Suprapubic skin (tissue), 4 donors: ENCODE measurements around the gene ZNF385D. TPM values are rescaled to one million over a fixed set of nuclear protein-coding genes. Genes with fewer than 3 reads are reported as not detected.

ENCODE experiments used
- DNase-seq, 2 donors: peaks; one replicate each; pipeline ENCODE4 v3.0.0-alpha.2; 2019; ENCODE audit warnings: low spot score in 2 of 2
- H3K27ac ChIP-seq: fragments of 200-600 bp; sonication (generic); one replicate; pipeline ENCODE4 v1.5.1; 2019
- H3K27me3 ChIP-seq: fragments of 200-600 bp; sonication (generic); one replicate; pipeline ENCODE4 v1.5.1; 2019
- H3K36me3 ChIP-seq: fragments of 200-600 bp; sonication (generic); one replicate; pipeline ENCODE4 v1.5.1; 2019
- H3K4me1 ChIP-seq: fragments of 200-600 bp; sonication (generic); one replicate; pipeline ENCODE4 v1.5.1; 2019
- H3K4me3 ChIP-seq: fragments of 200-600 bp; sonication (generic); one replicate; pipeline ENCODE4 v1.5.1; 2019; ENCODE audit warnings: mild to moderate bottlenecking
- H3K9me3 ChIP-seq: fragments of 200-600 bp; sonication (generic); one replicate; pipeline ENCODE4 v1.5.1; 2019
- EP300 ChIP-seq: sonication (generic); formaldehyde crosslinking; IDR thresholded peaks from one replicate; pipeline ENCODE4 v1.6.1; 2017; ENCODE audit warnings: antibody characterized with exemption
- POLR2A ChIP-seq, 2 donors: fragments of 450-650 bp; IDR thresholded peaks; one replicate each; pipeline ENCODE4 v1.6.1; 2017; ENCODE audit warnings: antibody characterized with exemption in 2 of 2, mild to moderate bottlenecking in 2 of 2, moderate library complexity in 2 of 2
- POLR2AphosphoS5 ChIP-seq, 3 donors: sonication (generic); formaldehyde crosslinking; IDR thresholded peaks; one replicate each; pipeline ENCODE4 v1.6.1; 2017; ENCODE audit warnings: antibody characterized with exemption in 3 of 3
- WGBS: methylation state at CpG from one replicate; pipeline ENCODE4 v1.1.5; 2018; 5-methylcytosine and 5-hydroxymethylcytosine counted together
- total RNA-seq, 4 donors: library from RNA; depleted of rRNA; stranded (reverse); fragments of >200 nt; gene quantifications; one replicate each; pipeline ENCODE4 v1.1.0, GENCODE V29; 2016
- TF ChIP-seq, protein P1 (sequence below), 2 donors: fragments of 200-600 bp in 1 of 2; fragments of 450-650 bp in 1 of 2; sonication (generic) in 1 of 2; IDR thresholded peaks; one replicate each; pipeline ENCODE4 v1.5.1; 2016 to 2019; ENCODE audit warnings: antibody characterized with exemption in 2 of 2, mild to moderate bottlenecking in 1 of 2, moderate library complexity in 1 of 2

The ZNF385D gene
- total RNA-seq, 4 donors from 2014 or later, result 0.86 to 3.7 (median 1.6) TPM

DNA sequence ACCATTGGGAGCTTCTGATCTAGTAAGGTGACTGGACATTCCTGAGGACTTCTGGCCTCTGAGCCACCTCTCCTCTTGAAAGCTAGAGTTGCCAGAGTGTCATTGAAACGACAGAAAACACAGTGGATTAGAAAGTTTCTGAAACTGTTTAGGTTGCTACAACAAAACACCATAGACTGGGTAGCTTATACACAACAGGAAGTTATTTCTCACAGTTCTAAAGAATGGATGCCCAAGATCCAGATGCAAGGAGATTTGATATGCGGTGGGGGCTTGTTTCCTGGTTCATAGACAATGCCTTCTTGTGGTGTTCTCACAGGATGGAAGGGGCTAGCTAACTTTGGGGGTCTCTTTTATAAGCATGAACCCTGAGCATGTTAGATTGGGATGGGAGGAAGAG is 43.3 kb upstream of the ZNF385D start:
- TF ChIP-seq POLR2A (IDR thresholded peaks at IDR 0.05), result no peak
- TF ChIP-seq POLR2AphosphoS5 (IDR thresholded peaks at IDR 0.05), result no peak
- TF ChIP-seq EP300, result no peak
- TF ChIP-seq, protein P1, sequence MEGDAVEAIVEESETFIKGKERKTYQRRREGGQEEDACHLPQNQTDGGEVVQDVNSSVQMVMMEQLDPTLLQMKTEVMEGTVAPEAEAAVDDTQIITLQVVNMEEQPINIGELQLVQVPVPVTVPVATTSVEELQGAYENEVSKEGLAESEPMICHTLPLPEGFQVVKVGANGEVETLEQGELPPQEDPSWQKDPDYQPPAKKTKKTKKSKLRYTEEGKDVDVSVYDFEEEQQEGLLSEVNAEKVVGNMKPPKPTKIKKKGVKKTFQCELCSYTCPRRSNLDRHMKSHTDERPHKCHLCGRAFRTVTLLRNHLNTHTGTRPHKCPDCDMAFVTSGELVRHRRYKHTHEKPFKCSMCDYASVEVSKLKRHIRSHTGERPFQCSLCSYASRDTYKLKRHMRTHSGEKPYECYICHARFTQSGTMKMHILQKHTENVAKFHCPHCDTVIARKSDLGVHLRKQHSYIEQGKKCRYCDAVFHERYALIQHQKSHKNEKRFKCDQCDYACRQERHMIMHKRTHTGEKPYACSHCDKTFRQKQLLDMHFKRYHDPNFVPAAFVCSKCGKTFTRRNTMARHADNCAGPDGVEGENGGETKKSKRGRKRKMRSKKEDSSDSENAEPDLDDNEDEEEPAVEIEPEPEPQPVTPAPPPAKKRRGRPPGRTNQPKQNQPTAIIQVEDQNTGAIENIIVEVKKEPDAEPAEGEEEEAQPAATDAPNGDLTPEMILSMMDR (IDR thresholded peaks at IDR 0.05), result no peak
- no peak for DNase-seq

DNA sequence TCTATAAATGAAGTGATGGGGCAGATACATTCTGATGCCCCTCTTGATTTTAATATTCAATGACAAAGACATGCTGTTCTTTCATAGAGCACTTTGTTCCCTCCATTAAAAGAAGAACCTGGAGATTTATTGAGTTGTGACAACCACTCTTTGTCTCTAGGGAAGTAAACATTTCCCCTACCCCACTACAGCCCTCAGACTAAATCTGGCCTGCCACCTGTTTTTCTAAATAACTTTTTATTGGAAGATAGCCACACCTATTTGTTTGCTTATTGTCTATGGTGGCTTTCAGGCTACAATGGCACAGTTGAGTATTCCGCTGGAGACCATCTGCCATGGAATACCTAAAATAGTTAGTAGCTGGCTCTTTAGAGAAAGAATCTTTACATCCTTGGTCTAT is 41.2 kb upstream of the ZNF385D start:
- TF ChIP-seq, protein P1 (IDR thresholded peaks at IDR 0.05), result no peak
- TF ChIP-seq EP300 (no peak), POLR2A (IDR thresholded peaks at IDR 0.05) (no peak), POLR2AphosphoS5 (IDR thresholded peaks at IDR 0.05) (no peak)
- Histone ChIP-seq H3K9me3 (peaks cover 5% of the 10 kb centered on the region), H3K27me3 (no peaks in the 10 kb centered on the region), H3K4me1 (peaks cover 20% of the 10 kb centered on the region), H3K27ac (no peak overlapping the region), H3K36me3 (no peaks in the 10 kb centered on the region), H3K4me3 (no peak overlapping the region)
- WGBS, result 93% methylated on average over 1 of the region's 1 CpG
- no peak for DNase-seq

More for the DNA sequence above, 43.3 kb upstream of the ZNF385D start:
- no peak overlapping the region for H3K4me3 ChIP-seq
- H3K36me3 ChIP-seq, result no peaks in the 10 kb centered on the region
- no peaks in the 10 kb centered on the region for H3K9me3 ChIP-seq
- 63% methylated on average over 2 of the region's 2 CpGs for WGBS
- H3K27me3 ChIP-seq, result no peaks in the 10 kb centered on the region
- no peak overlapping the region for H3K27ac ChIP-seq
- H3K4me1 ChIP-seq, result peaks cover 20% of the 10 kb centered on the region

DNA sequence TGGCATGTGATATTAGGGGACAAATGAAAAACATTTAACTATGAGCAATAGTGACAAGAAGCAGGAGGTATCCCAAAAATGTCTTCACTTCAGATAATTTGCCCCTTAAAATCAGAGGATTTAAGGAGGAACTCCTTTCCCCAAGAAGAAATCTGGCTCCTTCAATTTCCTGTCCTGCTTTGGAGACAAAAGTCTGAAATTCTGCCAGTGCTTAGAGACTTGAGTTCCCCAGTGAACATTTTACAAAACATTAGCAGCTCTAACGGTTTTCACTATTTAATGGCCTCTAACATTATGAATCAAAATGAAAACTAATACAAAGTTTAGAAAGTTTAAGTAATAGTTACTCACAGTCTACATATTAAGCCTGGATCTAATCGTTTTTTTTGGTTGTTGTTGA is 40.3 kb upstream of the ZNF385D start:
- H3K36me3 ChIP-seq, result no peaks in the 10 kb centered on the region
- peaks cover 5% of the 10 kb centered on the region for H3K9me3 ChIP-seq
- no peaks in the 10 kb centered on the region for H3K27me3 ChIP-seq
- H3K4me1 ChIP-seq, result peaks cover 20% of the 10 kb centered on the region
- no peak overlapping the region for H3K27ac ChIP-seq
- TF ChIP-seq, protein P1 (IDR thresholded peaks at IDR 0.05), result no peak
- no peak for TF ChIP-seq POLR2AphosphoS5 (IDR thresholded peaks at IDR 0.05)
- no peak for TF ChIP-seq EP300
- TF ChIP-seq POLR2A (IDR thresholded peaks at IDR 0.05), result no peak
- DNase-seq, result no peak
- no peak overlapping the region for H3K4me3 ChIP-seq
- WGBS, result 37% methylated on average over 2 of the region's 2 CpGs

DNA sequence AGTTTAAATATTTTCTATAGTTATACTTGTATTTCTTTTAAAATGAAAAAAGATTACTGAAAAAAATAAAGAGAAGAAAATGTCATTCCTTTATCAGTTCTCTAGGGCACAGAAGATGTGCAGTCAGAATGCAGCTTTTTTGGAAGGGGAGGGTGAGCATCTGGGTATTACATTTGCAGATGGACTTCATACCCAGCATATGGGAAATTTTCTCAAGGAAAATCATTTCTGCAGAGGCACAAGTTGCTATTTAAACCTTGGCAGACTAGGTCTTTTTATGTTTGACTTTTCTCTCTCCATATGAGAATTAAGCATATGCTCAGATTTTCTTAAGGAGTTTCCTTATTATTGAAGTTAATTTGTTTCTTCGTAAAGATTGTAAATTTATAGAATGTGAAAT is 39.5 kb upstream of the ZNF385D start:
- Histone ChIP-seq H3K9me3 (peaks cover 5% of the 10 kb centered on the region), H3K4me1 (peaks cover 14% of the 10 kb centered on the region), H3K4me3 (no peak overlapping the region), H3K36me3 (no peaks in the 10 kb centered on the region), H3K27ac (no peak overlapping the region), H3K27me3 (no peaks in the 10 kb centered on the region)
- WGBS, result 78% methylated on average over 1 of the region's 1 CpG
- TF ChIP-seq POLR2A (IDR thresholded peaks at IDR 0.05) (no peak), EP300 (no peak), POLR2AphosphoS5 (IDR thresholded peaks at IDR 0.05) (no peak)
- TF ChIP-seq, protein P1 (IDR thresholded peaks at IDR 0.05), result no peak
- no peak for DNase-seq

DNA sequence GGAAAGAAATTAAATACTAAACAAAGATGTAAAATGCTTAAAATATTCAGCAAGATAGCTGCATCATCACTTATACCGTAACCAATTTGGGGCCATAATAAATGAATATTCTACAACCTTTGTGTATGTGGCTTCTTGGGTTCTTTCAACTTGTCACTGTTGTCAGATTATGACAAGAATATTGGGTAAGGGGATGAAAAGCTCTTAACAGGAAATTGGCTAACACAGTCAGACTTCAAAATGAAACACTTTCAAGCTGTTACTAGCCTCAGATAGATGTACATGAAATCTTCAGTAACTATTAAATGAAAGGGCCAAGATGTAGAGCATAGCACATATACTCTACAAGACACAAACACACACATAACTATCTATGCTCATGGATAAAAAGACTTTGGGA is 38.7 kb upstream of the ZNF385D start:
- Histone ChIP-seq H3K4me1 (peaks cover 8% of the 10 kb centered on the region), H3K27ac (no peak overlapping the region), H3K27me3 (no peaks in the 10 kb centered on the region), H3K4me3 (no peak overlapping the region), H3K36me3 (no peaks in the 10 kb centered on the region), H3K9me3 (peaks cover 5% of the 10 kb centered on the region)
- TF ChIP-seq, protein P1 (IDR thresholded peaks at IDR 0.05), result no peak
- TF ChIP-seq POLR2AphosphoS5 (IDR thresholded peaks at IDR 0.05) (no peak), EP300 (no peak), POLR2A (IDR thresholded peaks at IDR 0.05) (no peak)
- WGBS, result 100% methylated on average over 1 of the region's 1 CpG
- DNase-seq, result no peak
